HUES6 (cell line): Measurements from ENCODE around the gene RNPS1.

Source experiments
- H3K27ac ChIP-seq: 2 replicates; pipeline ENCODE4 v1.7.0; 2013; ENCODE audit warnings: low read depth, mild to moderate bottlenecking, low read length, inconsistent platforms
- H3K27me3 ChIP-seq: 2 replicates; pipeline ENCODE4 v1.6.1; 2013; ENCODE audit warnings: low read length; ENCODE audit not compliant: control insufficient read depth, insufficient read depth
- H3K36me3 ChIP-seq: 2 replicates; pipeline ENCODE4 v1.6.1; 2013; ENCODE audit warnings: low read length; ENCODE audit not compliant: control insufficient read depth, insufficient read depth
- H3K4me1 ChIP-seq: 2 replicates; pipeline ENCODE4 v1.6.1; 2013; ENCODE audit warnings: low read length; ENCODE audit not compliant: control insufficient read depth, insufficient read depth
- H3K4me3 ChIP-seq: 2 replicates; pipeline ENCODE4 v1.5.1; 2013; ENCODE audit warnings: low read depth, low read length
- H3K9ac ChIP-seq: one replicate; pipeline ENCODE4 v1.6.1; 2013; ENCODE audit warnings: mild to moderate bottlenecking, low read length
- H3K9me3 ChIP-seq: 2 replicates; pipeline ENCODE4 v1.6.1; 2013; ENCODE audit warnings: low read depth, low read length; ENCODE audit not compliant: control insufficient read depth, insufficient read depth

RNPS1 gene

GRCh38 chr16:2238838-2239675 lies 28.9 kb downstream of the RNPS1 start:
- peaks cover 25% of the 10 kb centered on the region for H3K27me3 ChIP-seq
- H3K4me3 ChIP-seq, result no peak overlapping the region
- H3K36me3 ChIP-seq, result peaks cover 37% of the 10 kb centered on the region
- no peak overlapping the region for H3K9ac ChIP-seq
- H3K9me3 ChIP-seq, result no peaks in the 10 kb centered on the region
- H3K27ac ChIP-seq, result no peak overlapping the region
- peaks cover 17% of the 10 kb centered on the region for H3K4me1 ChIP-seq

GRCh38 chr16:2238150-2238837 lies 29.6 kb downstream of the RNPS1 start:
- Histone ChIP-seq H3K27ac (no peak overlapping the region), H3K9me3 (no peaks in the 10 kb centered on the region), H3K36me3 (peaks cover 37% of the 10 kb centered on the region), H3K9ac (no peak overlapping the region), H3K4me3 (peak overlapping the region; percentile 49; the same call in 1 of the 2 replicates), H3K4me1 (peaks cover 17% of the 10 kb centered on the region), H3K27me3 (peaks cover 25% of the 10 kb centered on the region)

GRCh38 chr16:2237493-2238149 lies 30.3 kb downstream of the RNPS1 start:
- H3K4me1 ChIP-seq, result peaks cover 17% of the 10 kb centered on the region
- H3K27ac ChIP-seq, result no peak overlapping the region
- H3K4me3 ChIP-seq, result peak overlapping the region; percentile 49
- H3K9me3 ChIP-seq, result no peaks in the 10 kb centered on the region
- peaks cover 25% of the 10 kb centered on the region for H3K27me3 ChIP-seq
- H3K9ac ChIP-seq, result no peak overlapping the region
- H3K36me3 ChIP-seq, result peaks cover 37% of the 10 kb centered on the region

- Histone ChIP-seq H3K4me3 (peak overlapping the region; percentile 49), H3K9ac (no peak overlapping the region), H3K27ac (no peak overlapping the region), H3K36me3 (peaks cover 37% of the 10 kb centered on the region), H3K9me3 (no peaks in the 10 kb centered on the region), H3K27me3 (peaks cover 25% of the 10 kb centered on the region), H3K4me1 (peaks cover 17% of the 10 kb centered on the region)
Observed at GRCh38 chr16:2237102-2237482, 30.8 kb downstream of the RNPS1 start.

- Histone ChIP-seq H3K4me3 (peak within 1 kb of the TSS; percentile 49), H3K36me3 (peaks cover 41% of the 10 kb centered on the region), H3K9me3 (no peaks in the 10 kb centered on the region), H3K4me1 (peaks cover 17% of the 10 kb centered on the region), H3K9ac (no peak within 1 kb of the TSS), H3K27me3 (peaks cover 25% of the 10 kb centered on the region), H3K27ac (no peak within 1 kb of the TSS)
Observed at GRCh38 chr16:2236337-2237101, 31.4 kb downstream of the RNPS1 start, which contains the start of gene DNASE1L2. Gene DNASE1L2, plus strand, starts transcription at chr16:2236444. Its CDS starts 373 bp downstream, at chr16:2236817.

GRCh38 chr16:2235695-2236336 lies 32.1 kb downstream of the RNPS1 start:
- peaks cover 17% of the 10 kb centered on the region for H3K4me1 ChIP-seq
- H3K9me3 ChIP-seq, result no peaks in the 10 kb centered on the region
- peaks cover 48% of the 10 kb centered on the region for H3K36me3 ChIP-seq
- H3K4me3 ChIP-seq, result peak overlapping the region; percentile 49; the same call in 1 of the 2 replicates
- peaks cover 25% of the 10 kb centered on the region for H3K27me3 ChIP-seq
- H3K27ac ChIP-seq, result no peak overlapping the region
- no peak overlapping the region for H3K9ac ChIP-seq

GRCh38 chr16:2235234-2235651 lies 32.7 kb downstream of the RNPS1 start:
- Histone ChIP-seq H3K36me3 (peaks cover 53% of the 10 kb centered on the region), H3K9me3 (no peaks in the 10 kb centered on the region), H3K27ac (no peak overlapping the region), H3K4me3 (no peak overlapping the region), H3K27me3 (peaks cover 25% of the 10 kb centered on the region), H3K9ac (no peak overlapping the region), H3K4me1 (peaks cover 17% of the 10 kb centered on the region)

- no peak overlapping the region for H3K9ac ChIP-seq
- H3K4me3 ChIP-seq, result no peak overlapping the region
- H3K36me3 ChIP-seq, result peaks cover 58% of the 10 kb centered on the region
- H3K27ac ChIP-seq, result no peak overlapping the region
- H3K9me3 ChIP-seq, result no peaks in the 10 kb centered on the region
- H3K27me3 ChIP-seq, result peaks cover 25% of the 10 kb centered on the region
- H3K4me1 ChIP-seq, result peaks cover 17% of the 10 kb centered on the region
Observed at GRCh38 chr16:2234813-2235170, 33.1 kb downstream of the RNPS1 start.

GRCh38 chr16:2233872-2234812 lies 33.8 kb downstream of the RNPS1 start:
- Histone ChIP-seq H3K4me3 (no peak overlapping the region), H3K36me3 (peaks cover 62% of the 10 kb centered on the region), H3K27ac (no peak overlapping the region), H3K9me3 (no peaks in the 10 kb centered on the region), H3K4me1 (peaks cover 17% of the 10 kb centered on the region), H3K9ac (no peak overlapping the region), H3K27me3 (peaks cover 25% of the 10 kb centered on the region)
